Nephron (organoid): ENCODE results near the gene VSIG10L.
A peak's percentile ranks its signal among the peaks of the same experiment; 100 is the strongest.

Experiments used
- H3K27ac Mint-ChIP-seq, 3 experiments: 2 replicates each; pipeline ENCODE4 v1.8.0; 2020; ENCODE audit warnings: mixed read lengths in 3 of 3, mild to moderate bottlenecking in 2 of 3, moderate library complexity in 1 of 3
- H3K27me3 Mint-ChIP-seq: 2 replicates; pipeline ENCODE4 v1.8.0; 2021; ENCODE audit warnings: low read depth, mild to moderate bottlenecking, moderate library complexity, mixed read lengths
- H3K36me3 Mint-ChIP-seq: 2 replicates; pipeline ENCODE4 v1.8.0; 2020; ENCODE audit warnings: low read depth, mixed read lengths
- H3K4me1 Mint-ChIP-seq: 2 replicates; pipeline ENCODE4 v1.8.0; 2020; ENCODE audit warnings: mixed read lengths
- H3K4me3 Mint-ChIP-seq, 3 experiments: 2 replicates each; pipeline ENCODE4 v1.8.0; 2020; ENCODE audit warnings: mild to moderate bottlenecking in 3 of 3, mixed read lengths in 3 of 3, moderate library complexity in 2 of 3
- H3K9me3 Mint-ChIP-seq: 2 replicates; pipeline ENCODE4 v1.8.0; 2020; ENCODE audit warnings: mixed read lengths
- TF ChIP-seq, protein P1 (sequence below), 3 experiments: fragments of 200-600 bp; sonication (generic); IDR thresholded peaks; one replicate each; pipeline ENCODE4 v1.5.0; 2021; ENCODE audit warnings: antibody characterized with exemption in 3 of 3; ENCODE audit not compliant: unreplicated experiment in 3 of 3

The VSIG10L gene

DNA sequence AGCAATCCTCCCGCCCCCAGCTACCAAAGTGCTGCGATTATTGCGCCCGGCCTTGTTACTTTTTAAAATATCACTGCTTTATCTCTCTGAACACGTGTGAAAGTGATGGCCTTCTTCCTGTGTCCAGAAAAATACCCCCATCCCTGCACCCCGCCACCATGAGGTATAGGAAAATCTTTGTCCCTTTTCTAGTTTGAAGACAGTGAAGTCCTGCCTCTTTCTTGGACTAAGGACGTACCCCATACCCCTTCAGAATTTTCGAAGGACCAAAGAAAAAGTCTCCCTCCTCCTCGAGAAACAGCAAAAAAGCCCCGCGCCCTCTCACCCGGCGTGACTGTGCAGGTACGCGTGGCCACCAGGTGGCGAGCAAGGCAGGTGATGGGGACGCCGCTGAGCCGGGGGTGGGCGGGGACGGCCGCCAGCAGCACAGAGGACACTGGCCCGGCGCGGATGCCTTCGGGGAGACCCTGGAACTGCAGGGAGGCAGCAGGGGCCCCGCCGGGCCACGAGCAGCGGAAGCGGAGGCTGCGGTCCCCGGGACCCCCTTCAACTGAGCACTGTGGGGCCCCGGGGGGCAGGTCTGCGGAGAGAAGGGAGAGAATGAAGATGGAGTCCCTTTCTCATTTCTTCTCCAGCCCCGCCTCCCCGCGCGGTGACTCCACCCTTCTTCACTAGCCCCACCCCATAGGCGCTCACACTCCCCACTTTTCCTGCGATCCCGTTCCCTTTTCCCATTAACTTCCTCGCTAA is 3.2 kb downstream of the VSIG10L start:
- Mint-ChIP-seq H3K27ac (peak overlapping the region; percentile 81 to 96 (median 96)), H3K4me1 (peaks cover 15% of the 10 kb centered on the region), H3K36me3 (peaks cover 15% of the 10 kb centered on the region), H3K9me3 (no peaks in the 10 kb centered on the region), H3K4me3 (peak overlapping the region; percentile 90 to 97 (median 95)), H3K27me3 (peaks cover 20% of the 10 kb centered on the region)
- TF ChIP-seq, protein P1, sequence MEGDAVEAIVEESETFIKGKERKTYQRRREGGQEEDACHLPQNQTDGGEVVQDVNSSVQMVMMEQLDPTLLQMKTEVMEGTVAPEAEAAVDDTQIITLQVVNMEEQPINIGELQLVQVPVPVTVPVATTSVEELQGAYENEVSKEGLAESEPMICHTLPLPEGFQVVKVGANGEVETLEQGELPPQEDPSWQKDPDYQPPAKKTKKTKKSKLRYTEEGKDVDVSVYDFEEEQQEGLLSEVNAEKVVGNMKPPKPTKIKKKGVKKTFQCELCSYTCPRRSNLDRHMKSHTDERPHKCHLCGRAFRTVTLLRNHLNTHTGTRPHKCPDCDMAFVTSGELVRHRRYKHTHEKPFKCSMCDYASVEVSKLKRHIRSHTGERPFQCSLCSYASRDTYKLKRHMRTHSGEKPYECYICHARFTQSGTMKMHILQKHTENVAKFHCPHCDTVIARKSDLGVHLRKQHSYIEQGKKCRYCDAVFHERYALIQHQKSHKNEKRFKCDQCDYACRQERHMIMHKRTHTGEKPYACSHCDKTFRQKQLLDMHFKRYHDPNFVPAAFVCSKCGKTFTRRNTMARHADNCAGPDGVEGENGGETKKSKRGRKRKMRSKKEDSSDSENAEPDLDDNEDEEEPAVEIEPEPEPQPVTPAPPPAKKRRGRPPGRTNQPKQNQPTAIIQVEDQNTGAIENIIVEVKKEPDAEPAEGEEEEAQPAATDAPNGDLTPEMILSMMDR (IDR thresholded peaks at IDR 0.05; ENCODE audit: unreplicated experiment in 3 of 3) = peak; percentile 91 to 94 (median 93)

DNA sequence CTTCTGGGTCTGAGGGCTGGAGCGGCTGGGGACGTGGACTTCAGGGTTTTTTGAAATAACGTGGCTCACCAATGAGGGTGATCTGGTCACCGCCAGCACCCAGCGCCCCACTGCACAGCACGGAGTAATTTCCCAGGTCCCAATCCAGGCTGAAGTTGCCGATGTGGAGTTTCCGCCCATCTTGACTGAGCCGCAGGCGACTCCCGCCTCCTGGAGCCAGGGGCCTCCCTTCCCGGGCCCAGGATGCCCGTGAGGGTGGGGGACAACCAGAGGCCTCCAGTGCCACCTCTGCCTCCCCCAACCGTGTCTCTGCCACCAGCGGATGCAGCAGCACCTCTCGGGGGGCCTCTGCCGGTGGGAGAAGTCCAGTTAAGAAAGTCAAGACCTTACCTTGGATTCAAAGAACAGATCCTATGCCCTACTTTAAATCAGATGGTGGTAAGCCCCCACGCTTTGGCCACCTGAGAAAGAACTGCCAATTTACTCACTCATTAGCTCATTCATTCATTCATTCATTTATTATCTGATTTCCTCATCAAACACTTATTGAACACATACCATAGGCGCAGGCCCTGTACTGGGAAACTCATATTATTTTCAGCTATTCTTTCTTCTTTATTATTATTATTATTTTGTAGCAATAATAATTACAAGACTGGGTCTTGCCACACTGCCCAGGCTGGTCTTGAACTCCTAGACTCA is 3.9 kb downstream of the VSIG10L start:
- Mint-ChIP-seq H3K9me3 (no peaks in the 10 kb centered on the region), H3K27me3 (peaks cover 20% of the 10 kb centered on the region), H3K4me3 (peak overlapping the region; percentile 90 to 97 (median 95)), H3K27ac (peak overlapping the region; percentile 81 to 96 (median 81)), H3K36me3 (peaks cover 17% of the 10 kb centered on the region), H3K4me1 (peaks cover 15% of the 10 kb centered on the region)
- TF ChIP-seq, protein P1 (IDR thresholded peaks at IDR 0.05; ENCODE audit: unreplicated experiment in 3 of 3) = no peak

DNA sequence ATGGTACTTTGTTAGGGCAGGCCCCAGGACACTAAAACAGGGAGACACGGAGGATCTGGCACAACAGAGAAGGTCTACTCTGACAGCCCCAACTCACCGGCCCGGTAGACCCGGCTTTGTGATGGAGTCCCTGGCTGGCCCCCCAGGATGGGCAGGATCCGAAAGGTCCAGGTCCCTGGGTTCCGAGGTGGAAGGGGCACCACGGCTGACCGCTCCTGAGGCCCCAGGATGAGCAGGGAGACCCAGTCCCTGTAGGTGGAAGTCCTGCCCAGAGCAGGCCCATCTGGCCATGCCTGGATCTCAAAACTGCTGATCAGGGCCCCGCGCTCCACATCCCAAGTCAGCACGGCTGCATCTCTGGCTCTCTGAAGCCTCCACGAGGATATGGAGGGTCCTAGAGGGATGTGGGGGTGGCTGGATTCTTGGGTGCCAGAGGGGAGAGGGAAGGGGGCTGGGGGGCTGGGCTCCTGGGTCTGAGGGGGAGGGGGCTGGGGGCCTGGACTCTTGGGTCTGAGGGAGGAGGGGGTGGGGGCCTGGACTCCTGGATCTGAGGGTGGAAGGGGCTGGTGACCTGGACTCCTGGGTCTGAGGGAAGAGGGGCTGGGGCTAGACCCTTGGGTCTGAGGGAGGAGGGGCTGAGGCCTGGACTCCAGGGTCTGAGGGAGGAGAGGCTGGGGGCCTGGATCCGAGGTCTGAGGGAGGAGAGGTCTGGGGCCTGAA is 4.6 kb downstream of the VSIG10L start:
- Mint-ChIP-seq H3K27ac (no peak overlapping the region), H3K36me3 (peaks cover 17% of the 10 kb centered on the region), H3K4me3 (no peak overlapping the region), H3K9me3 (no peaks in the 10 kb centered on the region), H3K27me3 (peaks cover 13% of the 10 kb centered on the region), H3K4me1 (peaks cover 10% of the 10 kb centered on the region)
- TF ChIP-seq, protein P1 (IDR thresholded peaks at IDR 0.05; ENCODE audit: unreplicated experiment in 3 of 3) = no peak

DNA sequence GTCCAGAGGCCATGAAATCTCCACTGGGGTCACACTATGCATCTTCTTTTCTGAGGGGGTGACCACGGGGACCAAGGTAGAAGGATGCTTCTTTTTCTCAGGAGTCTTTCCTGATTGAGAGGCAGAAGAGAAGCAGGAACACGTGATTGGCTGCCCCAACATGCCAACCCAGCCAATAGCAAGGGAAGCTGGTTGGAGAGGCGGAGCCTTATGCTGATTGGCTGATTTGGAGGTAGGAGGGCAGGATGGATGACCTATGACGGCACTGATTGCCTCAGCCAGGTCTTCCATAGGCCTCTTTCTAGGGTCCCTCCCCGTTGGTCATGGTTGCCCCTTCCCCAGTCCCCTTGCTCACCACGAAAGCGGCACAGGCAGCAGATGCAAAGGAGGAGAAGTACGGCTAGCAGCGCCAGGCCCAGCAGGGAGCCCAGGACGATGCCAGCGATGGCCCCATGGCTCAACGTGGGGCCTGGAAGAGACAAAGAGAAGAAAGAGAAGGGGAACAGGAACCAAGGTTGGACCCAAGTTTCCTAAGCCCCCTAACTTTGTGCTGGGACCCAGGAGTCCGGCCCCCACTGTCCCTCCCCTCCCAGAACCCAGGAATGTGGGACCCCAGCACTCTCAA is 8.0 kb downstream of the VSIG10L start:
- H3K36me3 Mint-ChIP-seq = peaks cover 42% of the 10 kb centered on the region
- peaks cover 6% of the 10 kb centered on the region for H3K27me3 Mint-ChIP-seq
- H3K27ac Mint-ChIP-seq = no peak overlapping the region
- TF ChIP-seq, protein P1 (IDR thresholded peaks at IDR 0.05; ENCODE audit: unreplicated experiment in 3 of 3) = no peak
- no peak overlapping the region for H3K4me3 Mint-ChIP-seq
- peaks cover 3% of the 10 kb centered on the region for H3K9me3 Mint-ChIP-seq
- no peaks in the 10 kb centered on the region for H3K4me1 Mint-ChIP-seq

DNA sequence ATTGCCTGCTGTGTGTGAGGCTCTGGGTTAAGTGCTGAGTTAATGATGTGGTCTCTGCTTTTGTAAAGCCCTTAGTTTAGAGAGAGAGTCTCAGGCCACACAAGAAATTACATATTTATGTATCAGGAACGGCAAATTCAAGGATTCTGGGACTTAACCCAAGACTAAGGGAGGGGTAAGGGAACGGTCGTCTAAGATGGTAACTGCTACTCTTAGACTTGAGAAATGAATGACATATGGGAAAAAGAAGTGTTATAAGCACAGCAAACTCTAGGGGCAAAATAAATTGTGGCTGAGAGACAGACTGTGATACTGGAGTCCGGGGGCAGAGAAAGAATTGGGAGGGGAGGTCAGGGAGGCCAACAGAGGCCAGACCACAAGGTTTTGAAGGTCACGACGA is 10.2 kb downstream of the VSIG10L start:
- Mint-ChIP-seq H3K9me3 (peaks cover 3% of the 10 kb centered on the region), H3K4me3 (no peak overlapping the region), H3K4me1 (peaks cover 4% of the 10 kb centered on the region), H3K27me3 (peaks cover 6% of the 10 kb centered on the region), H3K36me3 (peaks cover 46% of the 10 kb centered on the region), H3K27ac (no peak overlapping the region)
- TF ChIP-seq, protein P1 (IDR thresholded peaks at IDR 0.05; ENCODE audit: unreplicated experiment in 3 of 3) = no peak
